OCI-LY3 (cell line): Measurements from ENCODE around the gene B3GNT4.

Experiments
- H2AFZ ChIP-seq: fragments of 200-600, 300-600 bp; shearing (Covaris generic); 2 replicates; pipeline ENCODE4 v1.6.0; 2014; ENCODE audit warnings: antibody characterized with exemption, low read depth, low read length
- H3K27ac ChIP-seq: fragments of 200-600, 300-600 bp; sonication (generic); 2 replicates; pipeline ENCODE4 v1.5.1; 2014; ENCODE audit warnings: mild to moderate bottlenecking, low read length, moderate library complexity, mixed read lengths
- H3K27me3 ChIP-seq: fragments of 200-600, 300-600 bp; sonication (generic); 2 replicates; pipeline ENCODE4 v1.6.1; 2014; ENCODE audit warnings: low read depth, low read length, mixed read lengths
- H3K36me3 ChIP-seq: fragments of 200-600, 300-600 bp; sonication (generic); replicated peaks from 2 replicates; pipeline ENCODE3; 2014; ENCODE audit warnings: low read depth, low read length, mixed read lengths
- H3K4me1 ChIP-seq: fragments of 300-600, 200-600 bp; sonication (generic); 2 replicates; pipeline ENCODE4 v1.6.1; 2014; ENCODE audit warnings: low read length, mixed read lengths
- H3K4me2 ChIP-seq: fragments of 200-600, 300-600 bp; sonication (generic); 2 replicates; pipeline ENCODE4 v1.6.1; 2014; ENCODE audit warnings: low read length, mixed read lengths
- H3K4me3 ChIP-seq: fragments of 300-600, 200-600 bp; sonication (generic); 2 replicates; pipeline ENCODE4 v1.5.1; 2014; ENCODE audit warnings: antibody characterized with exemption, mild to moderate bottlenecking, low read length, moderate library complexity
- H3K79me2 ChIP-seq: fragments of 300-600, 200-600 bp; shearing (Covaris generic); 2 replicates; pipeline ENCODE4 v1.6.1; 2014; ENCODE audit warnings: mild to moderate bottlenecking, low read length, mixed read lengths
- H3K9ac ChIP-seq: fragments of 300-600, 200-600 bp; shearing (Covaris generic); 2 replicates; pipeline ENCODE4 v1.6.0; 2014; ENCODE audit warnings: mild to moderate bottlenecking, low read length, moderate library complexity
- H3K9me3 ChIP-seq: fragments of 200-600, 300-600 bp; shearing (Covaris generic); 2 replicates; pipeline ENCODE4 v1.6.1; 2014; ENCODE audit warnings: low read length, mixed read lengths; ENCODE audit not compliant: insufficient read depth
- H4K20me1 ChIP-seq: fragments of 200-600, 300-600 bp; sonication (generic); 2 replicates; pipeline ENCODE4 v1.6.1; 2016; ENCODE audit warnings: low read length, mixed read lengths; ENCODE audit not compliant: insufficient read depth
- CTCF ChIP-seq: fragments of 200-600, 300-600 bp; sonication (generic); IDR thresholded peaks from 2 replicates; pipeline ENCODE4 v1.5.1; 2014; ENCODE audit warnings: antibody characterized with exemption, low read length, low read depth
- EZH2phosphoT487 ChIP-seq: fragments of 200-600 bp; shearing (Covaris generic); IDR thresholded peaks from 2 replicates; pipeline ENCODE4 v1.6.1; 2018; ENCODE audit warnings: antibody characterized with exemption, mixed run types, low read depth

B3GNT4 gene

GRCh38 chr12:122204167-122205052 is 901 bp downstream of the B3GNT4 start:
- no peak overlapping the region for H2AFZ ChIP-seq

GRCh38 chr12:122205053-122205925 is 1.8 kb downstream of the B3GNT4 start:
- Histone ChIP-seq H3K27ac (no peak overlapping the region), H3K79me2 (no peaks in the 10 kb centered on the region), H3K27me3 (no peaks in the 10 kb centered on the region), H4K20me1 (no peaks in the 10 kb centered on the region), H3K4me1 (peaks cover 10% of the 10 kb centered on the region), H3K4me3 (no peak overlapping the region), H2AFZ (no peak overlapping the region), H3K9me3 (no peaks in the 10 kb centered on the region), H3K36me3 (peaks cover 23% of the 10 kb centered on the region), H3K9ac (no peak overlapping the region), H3K4me2 (no peak overlapping the region)
- TF ChIP-seq EZH2phosphoT487 (no peak), CTCF (no peak)

More at GRCh38 chr12:122204167-122205052, 901 bp downstream of the B3GNT4 start:
- Histone ChIP-seq H4K20me1 (no peaks in the 10 kb centered on the region), H3K9ac (no peak overlapping the region), H3K36me3 (peaks cover 17% of the 10 kb centered on the region), H3K9me3 (no peaks in the 10 kb centered on the region), H3K4me2 (no peak overlapping the region), H3K27me3 (no peaks in the 10 kb centered on the region), H3K4me1 (peaks cover 11% of the 10 kb centered on the region), H3K79me2 (no peaks in the 10 kb centered on the region), H3K4me3 (no peak overlapping the region), H3K27ac (no peak overlapping the region)
- TF ChIP-seq CTCF (no peak), EZH2phosphoT487 (no peak)

GRCh38 chr12:122206111-122206881 is 2.8 kb downstream of the B3GNT4 start:
- Histone ChIP-seq H3K4me2 (no peak overlapping the region), H3K4me3 (no peak overlapping the region), H3K27me3 (no peaks in the 10 kb centered on the region), H3K4me1 (peaks cover under 1% of the 10 kb centered on the region; the same call in 1 of the 2 replicates), H3K79me2 (no peaks in the 10 kb centered on the region), H3K27ac (no peak overlapping the region), H3K9me3 (no peaks in the 10 kb centered on the region), H3K9ac (no peak overlapping the region), H2AFZ (no peak overlapping the region), H3K36me3 (peaks cover 23% of the 10 kb centered on the region), H4K20me1 (no peaks in the 10 kb centered on the region)
- TF ChIP-seq CTCF (no peak), EZH2phosphoT487 (no peak)
